Measurements from ENCODE around the gene DSCAML1.

DSCAML1 gene, protein sequence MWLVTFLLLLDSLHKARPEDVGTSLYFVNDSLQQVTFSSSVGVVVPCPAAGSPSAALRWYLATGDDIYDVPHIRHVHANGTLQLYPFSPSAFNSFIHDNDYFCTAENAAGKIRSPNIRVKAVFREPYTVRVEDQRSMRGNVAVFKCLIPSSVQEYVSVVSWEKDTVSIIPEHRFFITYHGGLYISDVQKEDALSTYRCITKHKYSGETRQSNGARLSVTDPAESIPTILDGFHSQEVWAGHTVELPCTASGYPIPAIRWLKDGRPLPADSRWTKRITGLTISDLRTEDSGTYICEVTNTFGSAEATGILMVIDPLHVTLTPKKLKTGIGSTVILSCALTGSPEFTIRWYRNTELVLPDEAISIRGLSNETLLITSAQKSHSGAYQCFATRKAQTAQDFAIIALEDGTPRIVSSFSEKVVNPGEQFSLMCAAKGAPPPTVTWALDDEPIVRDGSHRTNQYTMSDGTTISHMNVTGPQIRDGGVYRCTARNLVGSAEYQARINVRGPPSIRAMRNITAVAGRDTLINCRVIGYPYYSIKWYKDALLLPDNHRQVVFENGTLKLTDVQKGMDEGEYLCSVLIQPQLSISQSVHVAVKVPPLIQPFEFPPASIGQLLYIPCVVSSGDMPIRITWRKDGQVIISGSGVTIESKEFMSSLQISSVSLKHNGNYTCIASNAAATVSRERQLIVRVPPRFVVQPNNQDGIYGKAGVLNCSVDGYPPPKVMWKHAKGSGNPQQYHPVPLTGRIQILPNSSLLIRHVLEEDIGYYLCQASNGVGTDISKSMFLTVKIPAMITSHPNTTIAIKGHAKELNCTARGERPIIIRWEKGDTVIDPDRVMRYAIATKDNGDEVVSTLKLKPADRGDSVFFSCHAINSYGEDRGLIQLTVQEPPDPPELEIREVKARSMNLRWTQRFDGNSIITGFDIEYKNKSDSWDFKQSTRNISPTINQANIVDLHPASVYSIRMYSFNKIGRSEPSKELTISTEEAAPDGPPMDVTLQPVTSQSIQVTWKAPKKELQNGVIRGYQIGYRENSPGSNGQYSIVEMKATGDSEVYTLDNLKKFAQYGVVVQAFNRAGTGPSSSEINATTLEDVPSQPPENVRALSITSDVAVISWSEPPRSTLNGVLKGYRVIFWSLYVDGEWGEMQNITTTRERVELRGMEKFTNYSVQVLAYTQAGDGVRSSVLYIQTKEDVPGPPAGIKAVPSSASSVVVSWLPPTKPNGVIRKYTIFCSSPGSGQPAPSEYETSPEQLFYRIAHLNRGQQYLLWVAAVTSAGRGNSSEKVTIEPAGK (N-terminal part only)
- total RNA-seq, result 0 to 0.24 (median 0.05) reads per million in 18 experiments

DNA sequence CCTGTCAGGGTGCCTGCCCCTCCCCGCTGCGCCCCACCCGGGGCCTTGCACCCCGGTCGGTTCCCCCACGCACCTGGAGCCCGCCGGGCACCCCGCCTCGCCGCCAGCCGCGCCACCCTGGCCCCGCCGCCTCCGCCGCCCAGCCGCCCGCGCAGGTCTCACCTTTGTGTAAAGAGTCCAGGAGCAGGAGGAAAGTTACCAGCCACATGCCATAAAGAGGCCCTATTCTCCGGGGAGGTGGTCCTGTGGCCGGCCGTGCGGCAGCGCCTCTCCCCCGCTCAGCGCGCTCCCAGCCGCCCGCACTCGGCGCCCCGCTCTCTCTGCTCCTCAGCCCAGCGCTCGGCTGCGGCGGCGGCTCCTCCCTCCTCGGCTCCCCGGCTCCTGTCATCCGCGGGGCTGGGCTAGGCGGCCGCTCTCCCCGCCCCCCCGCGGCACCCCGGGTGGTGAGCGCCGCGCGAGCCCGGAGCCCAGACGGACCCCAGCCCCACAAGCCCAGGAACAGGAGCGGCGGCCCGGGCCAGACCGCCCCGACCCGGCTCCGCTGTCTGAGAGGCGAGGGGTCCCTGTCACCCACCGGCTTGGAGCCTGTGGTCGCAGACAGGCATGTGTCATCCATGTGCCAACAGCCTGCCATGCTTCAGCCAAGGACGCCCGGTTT lies at the start of gene DSCAML1:
DSCAML1 (minus strand) TSS at position 345 of the 658 bp plus-strand sequence; CDS start at position 208, 137 bp downstream.
- no peak for DNase-seq

DNA sequence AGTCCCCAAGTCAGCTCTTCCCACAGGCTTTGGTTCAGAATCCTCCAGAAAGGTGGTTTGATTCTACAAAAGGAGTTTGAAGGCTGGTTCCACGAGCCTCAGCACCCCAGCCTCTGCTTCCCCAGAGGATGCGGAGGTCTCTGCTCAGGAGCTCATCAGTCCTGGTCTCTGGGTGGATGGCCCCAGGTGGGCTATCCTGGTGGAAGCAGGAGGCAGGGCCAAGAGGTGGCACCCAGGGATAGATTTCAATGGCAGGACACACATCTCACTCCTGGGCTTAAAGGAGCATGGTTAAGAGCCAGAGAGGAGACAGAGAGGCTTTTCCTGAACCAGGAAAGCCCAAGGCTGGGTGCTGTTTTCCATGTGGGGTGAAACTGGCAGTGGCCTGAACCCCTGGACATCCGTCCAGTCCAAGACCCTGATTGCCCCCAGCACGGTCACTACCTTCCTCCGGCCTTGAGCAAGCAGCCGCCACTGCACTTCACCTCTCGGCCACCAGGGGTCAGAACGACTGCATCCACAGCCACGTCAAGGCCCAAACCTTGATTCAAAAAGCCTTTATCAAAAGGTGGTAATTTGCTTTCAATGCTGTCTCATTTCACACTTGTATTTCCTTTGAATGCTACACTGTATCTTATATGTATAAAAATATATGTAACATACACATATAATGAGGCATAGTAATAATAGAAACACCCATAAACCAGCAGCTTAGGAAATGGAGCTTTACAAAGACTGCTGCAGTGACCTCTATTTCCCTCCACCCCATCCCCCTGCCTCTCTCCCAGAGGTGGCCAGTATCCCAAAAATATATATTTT lies 46.9 kb upstream of the DSCAML1 start:
- peak; percentile 75 to 77 for DNase-seq

DNA sequence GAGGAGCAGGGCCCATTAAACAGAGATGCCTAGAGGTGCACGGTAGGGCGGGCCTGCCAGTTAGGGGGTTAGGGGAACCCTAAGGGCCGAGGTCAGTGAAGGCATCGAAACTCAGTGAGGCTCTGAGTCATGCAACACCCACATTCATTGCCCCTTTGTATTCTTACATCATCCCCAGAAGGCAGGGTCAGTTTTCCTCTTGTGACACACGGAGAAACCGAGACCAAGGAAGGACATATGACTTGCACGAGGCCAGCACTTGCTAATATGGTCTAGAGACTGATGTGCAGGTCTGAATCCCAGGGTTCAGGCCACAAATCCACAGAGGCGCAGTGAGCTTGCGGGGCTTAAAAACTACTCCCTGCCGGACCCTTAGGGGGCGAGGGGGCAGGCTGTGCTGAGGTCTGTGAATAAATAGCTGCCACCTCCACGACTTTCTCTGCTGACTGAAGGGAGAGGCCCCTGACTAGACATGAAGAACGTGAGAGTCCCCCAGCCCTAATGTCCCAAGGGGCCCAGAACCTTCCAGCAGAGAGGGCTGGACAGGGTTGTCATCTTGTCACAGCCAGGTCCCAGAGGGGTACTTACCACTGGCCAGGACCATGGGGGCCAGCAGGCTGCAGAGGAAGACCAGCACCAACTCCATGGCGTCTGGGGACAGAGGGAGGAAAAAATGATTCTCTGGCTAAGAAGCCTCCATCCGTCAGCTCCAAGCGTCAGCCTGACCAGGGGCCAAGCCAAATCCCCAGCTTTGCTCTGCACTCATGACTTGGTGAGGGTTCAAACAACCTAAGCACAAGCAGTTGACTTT lies 45.3 kb upstream of the DSCAML1 start:
- peak; percentile 96 to 97 for DNase-seq

DNA sequence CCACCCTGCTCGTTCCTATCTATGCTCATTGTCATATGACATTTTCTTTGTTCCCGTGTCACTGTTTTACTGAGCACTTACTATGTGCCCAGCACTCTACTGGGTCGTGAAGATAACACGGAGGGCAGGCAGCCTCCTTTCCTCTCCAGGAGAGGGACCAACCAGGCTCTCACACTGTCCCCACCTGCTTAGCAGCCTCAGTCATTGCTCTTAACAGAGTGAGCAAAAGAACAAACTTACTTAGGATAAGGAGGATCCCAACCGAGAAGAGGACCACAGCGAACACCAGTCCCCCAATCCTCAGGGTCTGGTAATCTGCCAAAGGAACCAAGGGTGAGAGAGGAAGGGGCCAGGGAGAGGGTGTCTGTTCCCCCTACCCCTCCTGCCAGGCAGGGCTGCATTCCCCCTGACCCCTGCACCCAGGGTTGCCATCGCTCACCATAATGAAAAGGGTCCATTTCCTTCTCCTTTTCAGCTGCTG lies 44.6 kb upstream of the DSCAML1 start:
- peak in 1 of 2 donors; percentile 16 for DNase-seq

DNA sequence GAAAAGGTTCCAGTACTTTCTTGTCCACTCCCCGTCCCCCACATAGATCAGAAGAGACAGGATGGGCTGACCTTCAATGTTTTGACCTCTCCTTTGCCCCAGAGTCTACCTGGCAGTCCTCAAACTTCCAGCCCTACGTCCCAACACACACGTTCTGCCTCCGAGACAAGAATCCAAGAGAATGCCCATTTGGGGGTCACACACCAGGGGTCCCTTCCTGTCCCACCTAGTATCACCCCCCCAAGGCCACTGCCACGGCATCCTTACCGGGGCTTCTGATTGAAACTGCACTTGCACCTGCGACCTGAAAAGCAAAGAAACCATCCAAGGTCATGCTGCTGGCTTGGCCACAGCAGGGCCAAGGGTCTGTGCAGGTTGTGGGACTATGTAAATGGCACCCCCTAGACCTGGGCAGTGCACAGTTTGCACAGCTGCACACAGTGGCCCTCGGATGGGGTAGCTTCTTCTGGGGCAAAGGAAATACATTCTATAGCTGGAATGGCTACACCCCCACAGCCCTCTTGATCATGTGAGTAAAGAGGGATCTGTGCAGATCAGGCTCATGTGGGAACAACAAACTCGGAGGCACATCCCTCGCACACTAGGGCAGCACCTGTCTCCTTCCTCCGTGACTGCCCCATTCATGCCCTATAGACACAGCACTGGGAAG lies 44.0 kb upstream of the DSCAML1 start:
- peak; percentile 15 to 49 for DNase-seq

DNA sequence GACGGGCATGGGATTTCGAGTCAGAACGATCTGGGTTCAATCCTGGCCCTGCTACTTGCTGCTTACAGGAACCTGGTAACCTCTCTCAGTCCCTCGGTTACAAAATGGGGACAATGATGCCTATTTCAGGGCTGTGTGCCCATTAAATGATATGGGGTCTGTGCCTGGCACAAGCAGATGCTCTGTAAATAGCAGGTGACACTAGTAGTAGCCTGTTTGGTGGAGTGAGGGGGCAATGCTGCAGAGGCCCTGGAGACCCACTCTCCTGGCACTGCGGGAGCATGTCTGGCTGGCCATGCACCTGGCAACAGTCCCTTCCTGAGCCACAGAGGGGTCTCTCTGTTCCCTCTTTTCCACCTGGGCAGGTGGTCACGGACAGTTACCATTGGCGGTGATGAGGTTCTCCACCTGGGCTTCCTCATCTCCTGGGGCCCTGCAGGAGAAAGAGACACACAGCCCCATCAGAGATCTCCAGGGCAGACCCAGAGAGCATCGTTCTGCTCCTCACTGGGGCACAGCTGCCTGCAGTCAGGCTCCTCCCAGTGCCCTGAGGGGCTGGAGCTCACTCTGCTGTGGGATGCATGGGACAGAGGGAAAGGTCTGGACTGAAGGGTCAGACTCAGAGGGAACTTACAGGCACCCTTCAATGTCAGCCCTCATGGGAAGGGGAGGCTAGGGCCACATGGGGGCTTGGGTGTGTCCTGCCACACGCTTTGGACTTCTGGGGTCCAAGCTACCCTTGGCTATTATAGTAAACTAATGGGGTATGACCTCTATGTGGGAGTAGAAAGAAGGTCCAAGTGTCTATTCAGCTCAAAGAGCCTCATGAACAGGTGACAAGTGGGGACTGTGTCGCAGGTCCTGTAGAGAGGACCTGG lies 43.2 kb upstream of the DSCAML1 start:
- no peak for DNase-seq

DNA sequence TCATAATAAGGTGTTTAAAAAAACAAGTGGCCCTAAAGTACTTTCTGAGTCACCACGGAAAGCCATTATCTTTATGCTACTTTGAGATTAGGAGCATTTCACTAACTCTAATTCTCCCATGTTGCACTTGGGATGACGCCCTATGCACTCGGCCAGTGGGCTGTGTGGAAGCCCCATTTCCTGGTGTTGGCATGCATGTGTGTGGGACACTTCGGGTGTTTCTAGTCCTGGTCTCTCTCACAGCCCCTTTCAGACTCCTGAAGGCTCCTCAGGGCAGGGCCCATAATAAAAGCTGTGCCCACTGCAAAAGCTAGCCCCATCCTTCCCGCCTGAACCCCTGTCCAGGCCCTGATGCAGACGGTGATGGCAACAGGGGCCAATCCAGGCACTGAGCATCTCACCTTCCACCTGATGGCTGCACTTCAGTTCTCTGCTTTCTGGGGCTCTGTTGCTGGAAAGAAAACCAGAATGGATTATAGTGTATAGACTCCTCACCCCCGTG lies 42.4 kb upstream of the DSCAML1 start:
- DNase-seq, result no peak

DNA sequence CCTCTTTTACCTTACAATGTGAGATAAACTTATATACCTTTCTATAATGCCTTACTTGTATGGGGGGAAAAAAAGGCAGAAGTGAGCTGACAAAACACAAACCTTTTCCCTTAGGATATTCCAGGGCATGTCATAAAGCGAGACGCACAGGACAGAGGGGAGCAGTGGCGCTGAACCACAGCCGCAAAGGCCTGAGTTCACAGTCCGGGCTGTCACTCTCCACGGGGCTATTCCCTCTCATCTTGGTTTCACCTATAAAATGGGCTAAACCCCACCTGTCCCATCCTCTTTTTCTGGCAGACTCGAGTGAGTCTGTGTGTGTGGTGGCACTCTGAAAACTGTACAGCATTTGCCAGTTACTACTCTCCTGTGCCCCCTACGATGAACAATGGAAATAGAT lies 41.9 kb upstream of the DSCAML1 start:
- DNase-seq, result no peak

DNA sequence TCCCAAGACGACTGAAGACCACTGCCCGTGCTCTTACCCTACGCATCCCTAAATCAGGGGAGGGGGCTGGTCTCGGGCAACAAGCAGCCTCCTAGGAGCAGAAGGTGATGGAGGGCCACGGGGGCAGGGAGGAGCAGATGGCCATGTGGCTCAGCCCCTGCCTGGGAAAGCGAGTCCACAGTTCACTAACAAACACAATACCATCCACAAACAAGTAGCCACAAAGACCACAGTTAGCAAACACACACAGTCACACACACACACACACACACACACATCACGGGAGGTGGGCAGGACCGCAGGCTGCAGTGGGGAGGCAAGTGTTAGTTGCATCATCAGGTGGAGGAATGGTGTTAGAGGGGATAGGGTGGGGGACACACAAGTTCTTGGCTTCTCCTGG lies 40.8 kb upstream of the DSCAML1 start:
- no peak for DNase-seq

DNA sequence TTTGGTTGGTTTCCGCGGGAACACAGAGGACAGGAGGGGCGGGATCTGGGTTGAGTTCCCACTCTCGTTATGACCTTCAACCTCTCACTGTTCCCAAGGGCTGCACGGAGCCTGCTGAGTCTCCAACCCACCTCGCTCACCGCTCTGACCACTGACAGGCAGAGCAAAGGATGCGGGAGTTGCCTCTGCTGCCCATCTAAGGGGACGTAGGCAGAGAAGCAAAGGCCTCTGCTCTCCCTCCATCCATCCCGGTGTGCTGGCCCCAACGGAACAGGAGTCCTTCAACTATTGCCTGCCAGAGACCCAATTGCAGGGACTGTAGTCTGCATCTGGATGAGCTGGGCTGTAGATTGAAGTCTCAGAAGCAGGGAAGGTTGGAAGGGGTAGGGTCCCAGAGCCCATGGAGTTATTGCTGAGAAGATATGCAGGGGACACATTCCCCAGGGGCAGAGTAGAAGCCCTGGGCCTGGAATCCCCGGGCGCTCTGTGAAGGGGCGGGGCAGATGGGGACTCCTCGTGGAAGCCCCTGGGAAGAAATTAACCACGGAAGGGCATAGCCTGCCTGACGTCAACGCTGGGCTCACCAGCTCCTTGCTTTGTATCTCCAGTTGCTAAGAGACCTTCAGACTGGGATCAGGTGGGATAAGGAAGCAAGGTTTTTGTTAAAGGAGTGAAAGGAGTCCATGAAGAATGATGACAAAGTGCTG lies 40.2 kb upstream of the DSCAML1 start:
- DNase-seq, result no peak

DNA sequence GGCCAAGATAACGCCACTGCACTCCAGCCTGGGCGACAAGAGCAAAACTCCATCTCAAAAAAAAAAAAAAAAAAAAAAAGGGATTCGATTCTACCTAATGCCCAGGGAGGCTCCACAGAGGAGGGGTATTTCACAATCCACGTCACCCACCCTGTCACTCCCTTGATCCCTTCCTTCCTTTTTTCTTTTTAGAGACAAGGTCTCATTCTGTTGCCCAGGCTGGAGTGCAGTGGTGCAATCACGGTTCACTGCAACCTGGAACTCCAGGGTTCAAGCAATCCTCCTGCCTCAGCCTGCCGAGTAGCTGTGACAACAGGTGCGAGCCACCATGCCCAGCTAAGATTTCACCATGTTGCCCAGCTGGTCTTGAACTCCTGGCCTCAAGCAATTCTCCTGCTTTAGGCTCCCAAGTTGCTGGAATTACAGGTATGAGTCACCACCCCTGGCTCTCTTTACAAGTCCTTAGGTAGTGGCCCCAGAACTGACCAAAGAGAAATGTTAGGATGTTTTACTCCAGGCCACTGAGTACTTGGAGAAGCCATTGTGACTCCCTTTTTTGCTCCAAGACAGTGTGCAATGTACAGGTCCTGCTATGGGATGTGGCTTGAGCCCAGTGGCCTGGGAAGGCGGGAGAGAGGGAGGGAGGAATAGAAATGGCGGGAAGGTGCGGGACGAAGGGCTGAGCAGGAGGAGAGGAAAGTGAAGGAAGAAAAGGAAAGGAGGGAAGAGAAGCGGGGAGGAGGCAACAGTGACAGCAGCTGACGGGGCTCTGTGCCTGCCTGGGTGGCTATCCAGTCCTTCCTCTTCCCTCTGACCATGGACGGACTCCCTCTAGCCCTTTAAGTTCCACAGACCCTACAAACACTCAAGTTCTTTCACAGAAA lies 39.3 kb upstream of the DSCAML1 start:
- DNase-seq, result peak; percentile 29 to 42

DNA sequence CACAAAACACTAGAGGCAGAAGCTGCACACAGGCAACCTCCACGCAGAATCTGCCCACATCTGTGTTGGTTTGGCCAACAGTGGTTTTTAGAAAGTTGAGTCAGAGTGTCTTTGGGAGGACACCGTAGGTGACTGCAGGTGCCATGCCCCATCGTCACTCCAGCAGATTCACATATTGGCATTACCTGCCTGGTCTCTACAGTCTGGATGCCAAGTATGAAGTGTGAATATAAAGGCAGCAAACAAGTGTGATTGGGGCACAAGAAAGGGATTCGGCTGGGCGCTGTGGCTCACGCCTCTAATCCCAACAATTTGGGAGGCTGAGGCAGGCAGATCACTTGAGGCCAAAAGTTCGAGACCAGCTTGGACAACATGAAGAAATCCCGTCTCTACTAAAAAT lies 38.6 kb upstream of the DSCAML1 start:
- no peak for DNase-seq

DNA sequence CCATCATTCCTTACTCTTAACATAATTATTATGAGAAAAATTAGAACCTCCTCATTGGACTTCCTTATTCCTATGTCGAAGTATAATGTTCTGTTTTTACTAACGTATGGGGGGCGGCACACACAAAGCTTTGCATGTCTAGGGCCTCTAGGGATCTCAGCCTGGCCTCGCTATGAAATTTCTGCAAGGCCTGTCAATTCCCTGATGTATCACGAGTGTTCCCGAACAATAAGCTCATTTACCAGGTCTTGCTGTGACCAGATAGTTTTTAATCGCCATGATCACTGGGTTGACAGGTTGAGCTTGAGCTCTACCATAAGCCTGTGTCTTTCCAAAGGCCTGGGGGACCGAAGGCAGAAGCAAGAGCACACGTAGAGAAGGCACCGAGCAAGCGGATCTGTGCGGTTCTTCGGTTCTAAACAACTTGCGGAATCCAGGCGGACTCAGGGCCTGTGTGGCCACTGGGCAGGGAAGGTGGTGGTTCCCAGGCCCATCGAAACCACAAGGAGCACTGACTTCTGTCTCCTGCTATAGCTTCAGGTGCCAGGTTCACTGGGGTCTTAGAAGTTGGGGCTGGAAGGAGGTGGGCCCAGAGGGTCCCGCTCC lies 37.9 kb upstream of the DSCAML1 start:
- no peak for DNase-seq

DNA sequence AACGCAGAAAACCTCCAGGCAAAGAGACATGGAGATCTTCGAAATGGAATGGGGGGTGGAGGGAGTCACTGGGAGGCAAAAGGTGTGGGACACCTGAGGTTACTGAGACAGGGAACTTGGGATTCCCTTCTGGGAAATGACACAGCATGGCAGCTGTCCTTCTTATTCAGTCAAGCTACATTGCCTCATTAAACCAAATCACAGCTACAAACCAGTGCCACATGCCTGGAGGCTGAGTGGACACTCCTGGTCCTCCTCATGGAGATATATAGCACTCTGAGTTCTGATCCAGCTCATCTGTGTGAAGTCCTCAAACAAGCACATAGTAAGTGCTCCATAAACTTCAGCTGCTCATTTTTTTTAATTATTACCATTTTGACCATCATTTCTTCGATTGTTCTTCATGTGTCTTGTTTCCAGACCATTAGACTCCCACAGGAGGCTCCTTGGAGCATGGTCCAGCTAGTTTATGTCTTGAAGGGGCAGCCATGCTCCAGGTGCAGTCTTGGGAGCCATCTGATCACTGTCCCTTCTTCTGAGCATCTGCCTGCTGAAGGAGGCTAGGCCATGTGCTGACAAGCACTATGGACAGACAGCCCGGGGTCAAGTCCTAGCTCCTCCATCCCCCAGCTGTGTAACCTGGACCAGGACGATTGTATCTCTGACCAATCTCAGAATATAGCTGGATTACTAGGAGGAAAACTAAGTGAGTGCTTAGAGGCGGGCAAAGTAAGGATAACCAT lies 37.2 kb upstream of the DSCAML1 start:
- no peak for DNase-seq

DNA sequence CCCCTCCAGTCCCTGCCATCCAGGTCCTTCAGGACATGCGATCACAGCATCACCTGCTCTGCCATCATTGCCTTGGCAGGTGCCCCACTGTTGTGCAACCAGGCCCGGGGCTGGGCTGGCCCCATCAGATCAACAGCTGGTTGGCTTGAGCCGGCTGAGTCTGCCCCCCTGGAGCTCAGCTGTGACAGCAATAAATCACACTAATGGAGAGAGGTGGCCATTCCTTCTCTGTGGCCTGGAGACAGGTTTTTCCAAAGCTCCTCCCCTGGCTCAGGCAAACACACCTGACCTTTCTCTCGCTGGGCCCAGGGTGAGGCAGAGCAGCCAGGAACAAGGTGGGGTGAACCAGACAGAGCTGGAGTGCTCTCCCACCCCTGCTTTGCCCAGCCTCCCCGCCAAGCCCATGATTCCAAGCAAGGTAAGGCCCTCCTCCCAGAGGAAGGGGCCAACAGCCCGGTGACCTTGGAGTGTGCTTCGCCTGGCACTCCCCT lies 36.4 kb upstream of the DSCAML1 start:
- DNase-seq, result no peak

Measured in inflammatory macrophage (primary cell).